ENCODE results near the gene OR1M1.

OR1M1 gene

GRCh38 chr19:9075064-9075949 is 11.6 kb upstream of the OR1M1 start:
- DNase-seq (ENCODE audit: low spot score) = peak; percentile 55

- no peak for DNase-seq (ENCODE audit: low spot score)
Measured at GRCh38 chr19:9076901-9077300, 10.0 kb upstream of the OR1M1 start.

DNA sequence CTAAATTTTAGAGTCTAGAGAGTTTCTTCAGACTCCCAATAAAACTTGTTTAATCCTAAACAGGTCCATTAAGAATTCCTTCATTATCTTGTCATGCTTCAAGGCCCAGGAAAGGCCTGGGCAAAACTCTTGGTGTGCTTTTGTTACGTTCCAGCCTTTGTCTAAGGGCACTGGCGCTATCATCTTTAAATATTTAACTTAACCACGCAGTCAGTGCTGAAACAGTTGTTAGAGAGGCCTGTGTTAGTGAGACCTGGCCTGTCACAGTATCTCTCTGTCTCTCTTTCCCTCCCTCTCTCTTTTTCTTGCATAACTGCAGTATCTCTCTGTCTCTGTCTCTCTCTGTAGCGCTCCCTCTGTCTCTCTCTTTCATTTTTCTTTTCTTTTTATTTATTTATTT is 8.2 kb upstream of the OR1M1 start:
- no peak for DNase-seq (ENCODE audit: low spot score)

- no peak for DNase-seq (ENCODE audit: low spot score)
Measured at GRCh38 chr19:9107375-9107774, 20.5 kb downstream of the OR1M1 start, which contains the start of gene OR7G2. TSS of gene OR7G2 (minus strand) at chr19:9107475. CDS start at chr19:9103243, 4,232 bp downstream.

GRCh38 chr19:9109959-9110358 is 23.1 kb downstream of the OR1M1 start:
- DNase-seq (ENCODE audit: low spot score) = no peak

DNA sequence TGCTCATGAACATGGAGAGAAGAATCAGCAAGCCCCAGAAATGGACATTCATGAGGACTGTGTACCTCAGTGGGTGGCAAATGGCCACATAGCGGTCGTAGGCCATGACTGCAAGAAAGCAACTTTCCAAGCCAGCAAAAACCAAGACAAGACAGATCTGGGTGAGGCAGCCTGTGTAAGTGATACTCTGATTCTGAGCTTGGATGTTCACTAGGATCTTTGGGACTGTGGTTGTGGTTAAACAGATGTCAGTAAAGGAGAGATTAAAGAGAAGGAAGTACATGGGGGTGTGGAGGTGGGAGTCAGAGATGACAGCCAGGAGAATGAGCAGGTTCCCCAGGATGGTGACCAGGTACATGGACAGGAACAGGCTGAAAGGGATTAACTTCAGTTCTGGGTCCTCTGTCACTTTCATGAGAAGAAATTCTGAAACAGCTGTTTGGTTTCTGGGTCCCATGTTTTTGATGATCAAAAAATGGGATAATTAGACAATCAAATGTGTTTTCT is 28.5 kb downstream of the OR1M1 start, which contains the start of gene OR7G1:
Gene OR7G1, minus strand, starts transcription at position 457 of the 507 bp plus-strand sequence. Its CDS starts 0 bp downstream, at position 457.
- DNase-seq (ENCODE audit: low spot score) = no peak

DNA sequence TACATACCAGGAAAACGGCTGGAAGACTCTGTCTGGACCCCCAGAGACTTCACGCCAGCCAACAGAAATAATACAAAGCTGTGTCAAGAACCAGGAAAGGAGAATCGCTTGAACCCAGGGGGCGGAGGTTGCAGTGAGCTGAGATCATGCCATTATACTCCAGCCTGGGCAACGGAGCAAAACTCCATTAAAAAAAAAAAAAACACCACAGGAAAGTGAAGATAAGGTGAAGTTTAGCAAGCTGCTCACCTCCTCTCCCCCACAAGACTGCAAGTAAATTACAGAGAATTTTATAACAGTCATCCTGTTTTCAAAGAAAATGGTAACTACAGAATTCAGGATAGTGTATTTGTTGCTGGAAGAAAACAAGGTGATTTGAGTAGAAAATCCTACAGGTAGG is 29.7 kb downstream of the OR1M1 start:
- DNase-seq (ENCODE audit: low spot score) = no peak

GRCh38 chr19:9126900-9127405 is 40.1 kb downstream of the OR1M1 start, which contains the start of gene OR7G3:
TSS of gene OR7G3 (minus strand) at chr19:9126950. CDS start at chr19:9126950, 0 bp downstream.
- DNase-seq (ENCODE audit: low spot score) = no peak

- DNase-seq (ENCODE audit: low spot score) = no peak
Measured at GRCh38 chr19:9128171-9128570, 41.3 kb downstream of the OR1M1 start.

DNA sequence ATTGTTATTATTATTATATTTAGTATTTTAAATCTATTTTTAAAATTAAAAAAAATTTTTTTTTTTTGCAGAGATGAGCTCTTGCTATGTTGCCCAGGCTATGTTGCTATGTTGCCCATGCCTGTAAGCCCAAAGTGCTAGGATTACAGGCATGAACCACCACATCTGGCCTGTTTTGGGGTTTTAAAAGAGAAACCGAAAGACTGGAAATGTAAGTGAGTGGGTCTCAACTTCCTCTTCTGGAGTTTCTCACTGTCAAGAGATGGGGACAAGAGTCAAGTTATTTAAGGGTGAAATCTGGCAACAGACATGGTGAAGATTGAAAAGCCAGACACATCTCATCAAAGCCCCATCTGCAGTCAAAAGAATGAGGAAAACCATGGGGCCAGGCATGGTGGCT is 44.1 kb downstream of the OR1M1 start:
- no peak for DNase-seq (ENCODE audit: low spot score)

- DNase-seq (ENCODE audit: low spot score) = no peak
Measured at GRCh38 chr19:9132422-9132821, 45.6 kb downstream of the OR1M1 start.

DNA sequence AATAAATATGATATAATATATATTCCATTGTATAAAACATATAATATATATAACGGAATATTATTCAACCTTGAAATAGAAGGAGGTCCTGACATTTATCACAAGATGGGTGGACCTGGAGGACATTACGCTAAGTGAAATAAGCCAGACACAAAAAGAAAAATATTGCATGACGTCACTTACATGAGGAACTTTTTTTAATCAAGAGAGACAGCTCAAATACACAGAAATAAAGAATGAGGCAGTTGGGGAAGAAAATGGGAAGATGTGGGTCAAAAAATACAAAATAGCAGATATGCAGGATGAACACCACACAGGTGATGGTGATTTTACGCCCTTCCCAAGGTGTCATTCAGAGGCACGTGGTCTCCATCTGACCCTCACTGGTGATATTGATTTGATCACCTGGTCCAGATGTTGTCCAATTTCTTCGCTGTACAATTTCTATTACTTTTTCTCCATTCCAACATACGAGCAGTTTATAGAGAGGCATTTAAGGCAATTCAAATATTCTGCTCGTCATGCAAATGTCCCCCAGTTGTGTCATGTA is 52.8 kb downstream of the OR1M1 start:
- DNase-seq (ENCODE audit: low spot score) = no peak

- peak; percentile 92 for DNase-seq (ENCODE audit: low spot score)
Measured at GRCh38 chr19:9140159-9140874, 53.5 kb downstream of the OR1M1 start, which contains the start of gene ZNF317. TSS of gene ZNF317 (plus strand) at chr19:9140397. CDS start at chr19:9156017, 15,620 bp downstream.

GRCh38 chr19:9144920-9145319 is 58.1 kb downstream of the OR1M1 start:
- DNase-seq (ENCODE audit: low spot score) = no peak

Data from ecto neural progenitor cell (in vitro differentiated cells).